ENCODE data around the gene NOL11. TPM values are rescaled to one million over a fixed set of nuclear protein-coding genes. Genes with fewer than 3 reads are reported as not detected.
A peak's percentile ranks its signal among the peaks of the same experiment; 100 is the strongest.

Gene NOL11
- total and polyA plus RNA-seq, 2 of the 8 experiments (the other 6 are each of a cell fraction or from before 2014, with no cell fraction given): 58.0 to 97.2 TPM

DNA sequence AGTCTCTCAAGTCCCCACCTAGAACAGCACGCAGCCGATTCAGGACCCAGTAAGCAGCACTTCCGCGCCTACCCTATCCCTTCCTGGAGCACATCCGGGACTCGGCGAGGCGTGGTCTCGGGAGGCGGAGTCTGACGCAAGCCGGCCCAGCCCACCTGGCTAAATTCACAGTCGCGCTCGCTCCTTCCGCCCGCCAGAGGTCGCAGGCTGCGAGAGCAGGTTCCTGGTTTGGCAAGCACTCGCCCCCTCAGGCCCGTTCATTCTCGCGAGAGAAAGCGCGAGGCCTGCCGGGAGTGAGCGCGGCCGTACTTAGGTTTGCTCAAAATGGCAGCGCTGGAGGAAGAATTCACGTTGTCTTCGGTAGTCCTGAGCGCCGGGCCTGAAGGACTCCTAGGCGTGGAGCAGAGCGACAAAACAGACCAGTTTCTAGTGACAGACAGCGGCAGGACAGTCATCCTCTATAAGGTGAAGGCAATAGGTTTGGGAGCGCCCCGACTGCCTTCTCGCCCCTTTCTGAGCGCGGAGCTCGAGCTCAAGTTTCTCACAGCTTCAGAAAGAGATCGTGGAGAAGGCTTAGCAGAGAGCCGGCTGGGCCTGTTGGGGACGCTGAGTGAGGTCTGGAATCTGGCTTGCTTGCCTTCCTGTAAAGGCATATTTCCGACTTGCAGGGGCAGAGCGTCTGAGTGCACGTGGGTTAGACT, at the start of gene NOL11 (continued):
- TF ChIP-seq POLR2AphosphoS5 (IDR thresholded peaks at IDR 0.05; ENCODE audit: low read depth, low read length): peak; percentile 91
- no peak for TF ChIP-seq SIX5 (IDR thresholded peaks at IDR 0.05; ENCODE audit: low read depth, low read length)
- peak; percentile 60; the same call in 1 of the 2 replicates for TF ChIP-seq SP1 (IDR thresholded peaks at IDR 0.05; ENCODE audit: low read depth, low read length)
- TF ChIP-seq RAD21 (IDR thresholded peaks at IDR 0.05 in 1 of 2, conservative IDR thresholded peaks at IDR 0.05 in 1 of 2; ENCODE audit: low read depth in 2 of 2, low read length in 2 of 2): peak; percentile 67 to 74
- TF ChIP-seq MAFK (IDR thresholded peaks at IDR 0.05; ENCODE audit: low read depth, low read length): no peak
